OCI-LY1 (cell line): ENCODE measurements around the gene MAP7.

Source experiments
- EZH2 ChIP-seq: fragments of 200-600 bp; sonication (generic), shearing (Covaris generic); IDR thresholded peaks from 2 replicates; pipeline ENCODE4 v1.8.0; 2017; ENCODE audit warnings: borderline replicate concordance, mixed run types, mild to moderate bottlenecking, antibody characterized with exemption, low read length, moderate library complexity, mixed read lengths
- TF ChIP-seq, protein P1 (sequence below): fragments of 200-600 bp; sonication (generic), shearing (Covaris generic); IDR thresholded peaks from 2 replicates; pipeline ENCODE4 v1.5.1; 2017; ENCODE audit warnings: mild to moderate bottlenecking, antibody characterized with exemption, low read length, moderate library complexity, mixed read lengths

DNA sequence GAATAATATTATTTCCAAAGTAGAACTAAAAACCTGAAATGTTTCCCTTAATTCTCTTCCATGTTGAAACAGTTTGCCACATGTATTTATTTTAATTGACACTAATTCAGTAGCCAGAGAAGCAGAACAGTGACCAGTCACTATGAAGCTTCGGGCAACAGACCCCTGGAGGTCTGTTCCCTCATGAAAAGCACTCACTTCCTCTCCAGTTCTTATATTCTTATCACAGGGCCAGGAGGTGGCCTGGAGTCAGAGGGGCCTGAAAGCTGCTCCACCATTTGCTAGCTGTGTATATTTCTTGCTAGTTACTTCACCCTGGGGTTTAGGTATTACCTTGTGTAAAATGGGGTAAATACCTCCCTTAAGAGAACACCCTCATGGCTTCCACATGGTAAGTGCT lies 49.1 kb downstream of the MAP7 start:
- no peak for TF ChIP-seq EZH2
- TF ChIP-seq, protein P1, sequence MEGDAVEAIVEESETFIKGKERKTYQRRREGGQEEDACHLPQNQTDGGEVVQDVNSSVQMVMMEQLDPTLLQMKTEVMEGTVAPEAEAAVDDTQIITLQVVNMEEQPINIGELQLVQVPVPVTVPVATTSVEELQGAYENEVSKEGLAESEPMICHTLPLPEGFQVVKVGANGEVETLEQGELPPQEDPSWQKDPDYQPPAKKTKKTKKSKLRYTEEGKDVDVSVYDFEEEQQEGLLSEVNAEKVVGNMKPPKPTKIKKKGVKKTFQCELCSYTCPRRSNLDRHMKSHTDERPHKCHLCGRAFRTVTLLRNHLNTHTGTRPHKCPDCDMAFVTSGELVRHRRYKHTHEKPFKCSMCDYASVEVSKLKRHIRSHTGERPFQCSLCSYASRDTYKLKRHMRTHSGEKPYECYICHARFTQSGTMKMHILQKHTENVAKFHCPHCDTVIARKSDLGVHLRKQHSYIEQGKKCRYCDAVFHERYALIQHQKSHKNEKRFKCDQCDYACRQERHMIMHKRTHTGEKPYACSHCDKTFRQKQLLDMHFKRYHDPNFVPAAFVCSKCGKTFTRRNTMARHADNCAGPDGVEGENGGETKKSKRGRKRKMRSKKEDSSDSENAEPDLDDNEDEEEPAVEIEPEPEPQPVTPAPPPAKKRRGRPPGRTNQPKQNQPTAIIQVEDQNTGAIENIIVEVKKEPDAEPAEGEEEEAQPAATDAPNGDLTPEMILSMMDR: no peak
